ENCODE results near the gene TMEM185A. TPM values are rescaled to one million over a fixed set of nuclear protein-coding genes. Genes with fewer than 3 reads are reported as not detected.
"Not testable (repeated sequence)": the region's sequence is repeated elsewhere in the genome, so short reads cannot be mapped to it uniquely, and the experiment has no call there.

Gene TMEM185A
- total RNA-seq: 43.7 and 53.1 TPM in 2 replicates
- long read RNA-seq, transcript TMEM185A-207 (7 exons, 2,840 nt): major isoform, 40 of 76 reads
- long read RNA-seq, transcript TMEM185A-209 (4 exons, 2,178 nt): minor isoform, 5 of 76 reads
- long read RNA-seq, partial matches to known transcripts: 13 of 76 reads
- long read RNA-seq, other reads (novel, unspliced or antisense): 11 of 76 reads

DNA sequence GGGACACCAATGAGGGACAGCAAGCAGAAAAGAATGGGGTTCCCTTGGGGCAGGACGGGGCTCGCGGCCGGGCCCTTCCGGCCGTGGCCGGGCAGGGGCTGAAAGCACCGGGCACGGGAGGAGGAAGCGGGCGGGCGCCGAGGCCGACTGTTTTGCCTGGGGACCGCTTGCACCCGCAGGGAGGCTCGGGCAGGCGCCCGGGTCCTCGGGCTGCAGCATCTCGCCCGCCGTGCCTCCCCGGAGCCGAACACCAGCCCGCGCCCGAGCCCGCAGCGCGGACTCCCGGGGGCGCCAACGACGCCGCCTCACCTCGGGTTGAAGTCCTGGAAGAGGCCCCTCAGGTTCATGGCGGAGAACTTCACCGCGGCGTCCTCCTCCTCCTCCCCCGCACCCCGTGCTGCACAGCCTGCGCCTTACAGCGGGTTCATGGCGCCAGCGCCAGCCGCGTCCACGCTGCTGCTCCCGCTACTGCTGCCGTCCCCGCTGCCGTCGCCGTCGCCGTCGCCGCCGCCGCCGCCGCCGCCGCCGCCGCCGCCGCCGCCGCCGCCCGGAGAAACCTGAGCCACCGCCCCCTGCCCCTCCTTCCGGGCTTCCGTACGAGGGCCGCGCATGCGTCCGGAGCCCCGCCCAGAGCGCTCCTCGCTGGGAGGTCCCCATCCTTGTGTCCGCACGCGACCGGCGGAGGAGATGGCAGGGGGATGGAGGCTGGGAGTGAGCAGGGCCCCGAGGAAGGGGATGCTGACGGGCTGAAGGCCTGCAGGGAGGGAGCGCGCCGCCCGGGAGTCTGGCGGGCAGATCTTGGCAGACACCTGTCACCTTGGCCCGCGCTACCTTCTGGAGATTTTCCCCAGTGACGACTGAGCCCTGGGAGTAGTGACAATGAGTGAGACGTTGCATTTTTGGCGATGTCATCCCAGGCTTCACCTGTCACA is at the start of gene TMEM185A:
Gene TMEM185A (minus strand): TSS at position 559 of the 932 bp plus-strand sequence. CDS start 212 bp downstream, at position 347.
- H3K27ac Mint-ChIP-seq: peak within 1 kb of the TSS; percentile 88
- peaks cover 11% of the 10 kb centered on the region for H3K9me3 Mint-ChIP-seq (ENCODE audit: low read depth)
- peak; percentile 54 for DNase-seq (ENCODE audit: low spot score, unreplicated experiment)
- H3K36me3 Mint-ChIP-seq (ENCODE audit: insufficient read depth): no peaks in the 10 kb centered on the region
- H3K4me1 Mint-ChIP-seq (ENCODE audit: low read depth): peaks cover 32% of the 10 kb centered on the region
- H3K4me3 Mint-ChIP-seq (ENCODE audit: low read depth): peak within 1 kb of the TSS; percentile 92
- TF ChIP-seq, protein P1, sequence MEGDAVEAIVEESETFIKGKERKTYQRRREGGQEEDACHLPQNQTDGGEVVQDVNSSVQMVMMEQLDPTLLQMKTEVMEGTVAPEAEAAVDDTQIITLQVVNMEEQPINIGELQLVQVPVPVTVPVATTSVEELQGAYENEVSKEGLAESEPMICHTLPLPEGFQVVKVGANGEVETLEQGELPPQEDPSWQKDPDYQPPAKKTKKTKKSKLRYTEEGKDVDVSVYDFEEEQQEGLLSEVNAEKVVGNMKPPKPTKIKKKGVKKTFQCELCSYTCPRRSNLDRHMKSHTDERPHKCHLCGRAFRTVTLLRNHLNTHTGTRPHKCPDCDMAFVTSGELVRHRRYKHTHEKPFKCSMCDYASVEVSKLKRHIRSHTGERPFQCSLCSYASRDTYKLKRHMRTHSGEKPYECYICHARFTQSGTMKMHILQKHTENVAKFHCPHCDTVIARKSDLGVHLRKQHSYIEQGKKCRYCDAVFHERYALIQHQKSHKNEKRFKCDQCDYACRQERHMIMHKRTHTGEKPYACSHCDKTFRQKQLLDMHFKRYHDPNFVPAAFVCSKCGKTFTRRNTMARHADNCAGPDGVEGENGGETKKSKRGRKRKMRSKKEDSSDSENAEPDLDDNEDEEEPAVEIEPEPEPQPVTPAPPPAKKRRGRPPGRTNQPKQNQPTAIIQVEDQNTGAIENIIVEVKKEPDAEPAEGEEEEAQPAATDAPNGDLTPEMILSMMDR (IDR thresholded peaks at IDR 0.05; ENCODE audit: unreplicated experiment): no peak
- H3K27me3 Mint-ChIP-seq: peaks cover 17% of the 10 kb centered on the region

DNA sequence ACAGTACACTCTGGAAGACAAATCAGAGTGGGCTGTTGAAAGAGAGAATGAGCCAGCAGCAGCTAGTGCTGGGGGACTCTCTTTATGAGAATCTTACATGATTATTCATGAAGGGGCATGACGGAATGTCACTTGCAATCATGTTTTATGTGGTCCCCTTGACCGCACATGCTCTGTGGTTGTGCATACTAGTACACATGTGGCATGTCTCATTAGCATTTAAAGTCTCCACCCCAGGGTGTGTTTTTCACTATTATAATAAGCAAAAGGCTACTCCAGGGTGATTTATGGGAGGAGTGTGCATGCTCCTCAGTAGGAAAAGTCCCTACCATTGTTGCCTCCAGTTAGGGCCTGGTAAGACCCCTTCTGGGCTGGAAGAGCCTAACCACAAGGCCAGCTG is 49.6 kb upstream of the TMEM185A start:
- peaks cover 21% of the 10 kb centered on the region for H3K9me3 Mint-ChIP-seq (ENCODE audit: low read depth)
- H3K27ac Mint-ChIP-seq: peak overlapping the region; percentile 37
- H3K27me3 Mint-ChIP-seq: peaks cover 2% of the 10 kb centered on the region
- no peak for DNase-seq (ENCODE audit: low spot score, unreplicated experiment)
- no peak overlapping the region for H3K4me3 Mint-ChIP-seq (ENCODE audit: low read depth)
- H3K4me1 Mint-ChIP-seq (ENCODE audit: low read depth): peaks cover 13% of the 10 kb centered on the region
- TF ChIP-seq, protein P1 (IDR thresholded peaks at IDR 0.05; ENCODE audit: unreplicated experiment): no peak
- peaks cover 4% of the 10 kb centered on the region for H3K36me3 Mint-ChIP-seq (ENCODE audit: insufficient read depth)

- Mint-ChIP-seq H3K9me3 (ENCODE audit: low read depth) (peaks cover 12% of the 10 kb centered on the region), H3K4me1 (ENCODE audit: low read depth) (peaks cover 13% of the 10 kb centered on the region)
- not testable (repeated sequence) for DNase-seq (ENCODE audit: low spot score, unreplicated experiment); H3K27me3 Mint-ChIP-seq; H3K27ac Mint-ChIP-seq; H3K36me3 Mint-ChIP-seq (ENCODE audit: insufficient read depth); H3K4me3 Mint-ChIP-seq (ENCODE audit: low read depth)
These were observed 47.6 kb upstream of the TMEM185A start for GRCh38 chrX:149679164-149679678.

GRCh38 chrX:149675554-149675953 is 44.0 kb upstream of the TMEM185A start:
- not testable (repeated sequence) for H3K4me3 Mint-ChIP-seq (ENCODE audit: low read depth); H3K27ac Mint-ChIP-seq; H3K4me1 Mint-ChIP-seq (ENCODE audit: low read depth); H3K27me3 Mint-ChIP-seq; H3K36me3 Mint-ChIP-seq (ENCODE audit: insufficient read depth); H3K9me3 Mint-ChIP-seq (ENCODE audit: low read depth); DNase-seq (ENCODE audit: low spot score, unreplicated experiment)

DNA sequence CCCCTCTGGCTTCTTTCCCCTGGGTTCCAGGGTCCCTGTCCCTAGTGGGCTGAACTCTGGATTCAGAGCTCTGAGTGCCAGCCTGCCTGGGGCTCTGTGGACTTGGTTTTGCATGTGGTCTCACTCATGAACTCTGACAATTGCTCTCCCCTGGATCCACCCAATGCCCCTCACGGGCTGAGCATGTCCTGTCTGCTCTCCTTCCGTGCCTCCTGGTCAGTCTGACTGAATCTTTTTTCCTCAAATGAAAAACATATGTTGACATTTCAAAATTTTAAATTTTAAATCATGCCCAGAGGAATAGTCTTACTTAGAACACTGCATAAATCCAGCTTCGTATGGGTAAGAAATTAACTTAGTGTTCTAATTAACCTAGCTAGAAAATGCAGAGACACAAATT is 43.5 kb upstream of the TMEM185A start:
- DNase-seq (ENCODE audit: low spot score, unreplicated experiment); H3K36me3 Mint-ChIP-seq (ENCODE audit: insufficient read depth); H3K9me3 Mint-ChIP-seq (ENCODE audit: low read depth); H3K4me1 Mint-ChIP-seq (ENCODE audit: low read depth); H3K27ac Mint-ChIP-seq; H3K4me3 Mint-ChIP-seq (ENCODE audit: low read depth); H3K27me3 Mint-ChIP-seq: not testable (repeated sequence)

GRCh38 chrX:149660613-149661012 is 29.0 kb upstream of the TMEM185A start:
- not testable (repeated sequence) for H3K9me3 Mint-ChIP-seq (ENCODE audit: low read depth); H3K27me3 Mint-ChIP-seq; H3K27ac Mint-ChIP-seq; H3K36me3 Mint-ChIP-seq (ENCODE audit: insufficient read depth); H3K4me3 Mint-ChIP-seq (ENCODE audit: low read depth); H3K4me1 Mint-ChIP-seq (ENCODE audit: low read depth); DNase-seq (ENCODE audit: low spot score, unreplicated experiment)

DNA sequence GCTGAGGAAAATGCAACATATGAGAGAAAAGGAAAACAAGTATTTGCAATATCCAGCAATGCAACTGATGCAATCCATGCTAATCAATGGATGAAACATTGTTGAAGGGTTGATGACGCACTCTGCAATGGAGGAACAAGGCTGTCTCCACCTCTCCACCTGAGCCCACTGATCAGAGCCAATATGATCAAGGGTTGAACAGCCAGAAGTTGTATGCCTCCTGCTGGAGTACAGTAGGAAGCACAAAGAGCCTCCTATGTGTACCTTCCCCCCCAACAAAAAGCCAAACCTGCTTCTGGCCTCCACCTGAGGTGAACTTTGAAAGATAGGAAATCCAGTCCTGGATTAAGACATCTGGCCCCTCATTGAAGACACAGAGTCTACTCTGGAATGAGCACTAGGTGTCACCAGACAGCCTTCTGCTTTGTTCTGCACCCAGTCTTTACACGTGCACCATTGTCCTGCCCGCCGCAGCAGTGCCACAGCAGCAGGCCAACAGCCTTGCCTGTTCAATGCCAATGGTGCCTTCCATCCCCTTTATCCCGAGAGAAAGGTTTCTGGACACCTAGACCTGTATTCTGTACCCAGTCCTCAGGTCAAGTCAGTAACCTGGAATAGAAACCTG is 24.8 kb upstream of the TMEM185A start:
- DNase-seq (ENCODE audit: low spot score, unreplicated experiment); H3K9me3 Mint-ChIP-seq (ENCODE audit: low read depth); H3K27me3 Mint-ChIP-seq: not testable (repeated sequence)

More for the DNA sequence above, 24.8 kb upstream of the TMEM185A start:
- not testable (repeated sequence) for H3K36me3 Mint-ChIP-seq (ENCODE audit: insufficient read depth); H3K4me3 Mint-ChIP-seq (ENCODE audit: low read depth); H3K27ac Mint-ChIP-seq; H3K4me1 Mint-ChIP-seq (ENCODE audit: low read depth)

All from progenitor cell of endocrine pancreas (in vitro differentiated cells).